ENCODE results near the gene ZNF319.

Gene ZNF319

DNA sequence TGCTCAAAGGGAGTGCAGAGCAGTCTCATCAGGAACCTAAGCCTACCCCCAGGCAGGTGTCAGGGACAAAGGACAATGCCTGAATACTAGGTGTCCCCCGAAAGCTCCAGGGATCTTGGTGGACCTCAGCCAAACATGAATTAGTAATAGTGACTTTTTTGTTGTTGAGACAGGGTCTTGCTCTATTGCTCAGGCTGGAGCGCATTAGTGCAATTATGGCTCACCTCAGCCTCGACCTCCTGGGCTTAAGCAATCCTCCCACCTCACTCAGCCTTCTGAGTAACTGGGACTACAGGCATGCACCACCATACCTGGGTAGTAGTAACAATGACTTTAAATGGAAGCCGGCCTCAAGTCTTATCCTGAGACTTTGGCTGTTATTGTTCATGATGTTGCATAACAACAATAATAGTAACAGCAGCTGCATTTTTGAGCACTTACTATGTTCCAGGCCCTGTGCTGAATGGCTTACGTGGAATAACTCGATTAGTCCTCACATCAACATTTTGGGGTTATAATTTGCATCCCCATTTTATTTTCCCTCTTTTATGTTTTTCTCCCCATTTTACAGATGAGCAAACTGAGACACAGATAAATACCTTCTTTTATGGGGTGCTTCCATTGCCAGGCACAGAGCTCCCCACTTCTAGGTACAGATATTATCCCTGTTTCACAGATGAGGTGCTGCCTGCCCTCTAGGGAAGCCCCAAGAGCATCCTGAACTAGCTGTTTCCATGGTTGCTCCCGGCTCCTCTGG is 49.1 kb downstream of the ZNF319 start:
- H3K4me3 ChIP-seq (ENCODE audit: low read depth, low read length) = no peak overlapping the region
- in situ Hi-C loops (cut with HindIII; ENCODE audit: low sequenced_read_pairs) = no loop called here
- DNase-seq (ENCODE audit: low read depth, low spot score) = no peak
- TF ChIP-seq, protein P1, sequence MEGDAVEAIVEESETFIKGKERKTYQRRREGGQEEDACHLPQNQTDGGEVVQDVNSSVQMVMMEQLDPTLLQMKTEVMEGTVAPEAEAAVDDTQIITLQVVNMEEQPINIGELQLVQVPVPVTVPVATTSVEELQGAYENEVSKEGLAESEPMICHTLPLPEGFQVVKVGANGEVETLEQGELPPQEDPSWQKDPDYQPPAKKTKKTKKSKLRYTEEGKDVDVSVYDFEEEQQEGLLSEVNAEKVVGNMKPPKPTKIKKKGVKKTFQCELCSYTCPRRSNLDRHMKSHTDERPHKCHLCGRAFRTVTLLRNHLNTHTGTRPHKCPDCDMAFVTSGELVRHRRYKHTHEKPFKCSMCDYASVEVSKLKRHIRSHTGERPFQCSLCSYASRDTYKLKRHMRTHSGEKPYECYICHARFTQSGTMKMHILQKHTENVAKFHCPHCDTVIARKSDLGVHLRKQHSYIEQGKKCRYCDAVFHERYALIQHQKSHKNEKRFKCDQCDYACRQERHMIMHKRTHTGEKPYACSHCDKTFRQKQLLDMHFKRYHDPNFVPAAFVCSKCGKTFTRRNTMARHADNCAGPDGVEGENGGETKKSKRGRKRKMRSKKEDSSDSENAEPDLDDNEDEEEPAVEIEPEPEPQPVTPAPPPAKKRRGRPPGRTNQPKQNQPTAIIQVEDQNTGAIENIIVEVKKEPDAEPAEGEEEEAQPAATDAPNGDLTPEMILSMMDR (IDR thresholded peaks at IDR 0.05; ENCODE audit: low read depth, low read length) = no peak

DNA sequence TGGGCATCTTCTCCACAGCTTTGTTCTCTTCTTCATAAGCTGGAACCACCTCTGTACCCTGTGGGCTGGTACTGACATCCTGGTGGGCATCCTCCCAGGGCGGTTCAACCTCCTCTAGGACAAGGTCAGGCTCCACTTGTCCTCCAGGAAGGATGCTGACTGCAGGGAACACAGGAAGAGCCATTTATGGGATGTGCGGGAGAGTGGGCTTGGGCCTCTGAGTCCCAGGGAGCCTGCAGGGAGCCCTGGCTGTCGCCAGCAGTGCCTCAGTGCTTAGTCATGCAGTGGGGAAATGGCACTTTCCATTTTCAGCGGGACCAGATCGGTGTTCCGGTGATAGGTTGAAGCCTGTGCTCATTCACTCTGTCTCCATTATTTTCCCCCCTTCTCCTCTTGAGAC is 50.1 kb downstream of the ZNF319 start:
- H3K4me3 ChIP-seq (ENCODE audit: low read depth, low read length) = no peak overlapping the region
- DNase-seq (ENCODE audit: low read depth, low spot score) = no peak
- in situ Hi-C loops (cut with HindIII; ENCODE audit: low sequenced_read_pairs) = no loop called here
- TF ChIP-seq, protein P1 (IDR thresholded peaks at IDR 0.05; ENCODE audit: low read depth, low read length) = no peak

DNA sequence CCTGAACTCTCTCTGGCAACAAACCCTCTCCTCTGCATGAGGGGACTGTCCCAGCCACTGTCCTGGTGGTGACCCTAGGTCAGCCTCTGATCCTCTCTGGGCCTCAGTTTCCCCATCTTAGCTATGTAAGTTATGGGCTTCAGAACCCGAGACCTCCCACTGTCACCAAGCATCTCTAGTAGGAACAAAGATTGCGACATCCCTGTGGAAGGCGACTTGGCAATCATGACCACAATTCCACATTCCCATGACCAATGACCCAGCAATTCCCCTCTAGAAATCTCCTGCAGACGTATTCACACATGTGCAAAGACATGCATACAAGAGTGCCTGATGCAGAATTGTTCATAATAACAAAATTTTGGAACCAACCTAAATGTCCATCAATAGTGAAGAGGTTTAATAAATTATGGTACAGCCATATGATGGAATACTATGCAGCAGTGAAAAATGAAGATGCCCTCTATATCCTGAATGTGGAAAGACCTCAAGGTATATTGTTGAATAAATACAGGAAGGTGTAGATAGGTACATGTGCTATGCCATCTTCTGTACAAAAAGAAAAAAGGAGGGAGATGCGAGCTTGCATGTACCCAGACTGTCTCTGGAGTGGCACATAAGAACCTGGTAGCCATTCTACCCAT is 50.8 kb downstream of the ZNF319 start:
- H3K4me3 ChIP-seq (ENCODE audit: low read depth, low read length) = no peak overlapping the region
- DNase-seq (ENCODE audit: low read depth, low spot score) = no peak
- TF ChIP-seq, protein P1 (IDR thresholded peaks at IDR 0.05; ENCODE audit: low read depth, low read length) = no peak
- in situ Hi-C loops (cut with HindIII; ENCODE audit: low sequenced_read_pairs) = no loop called here

DNA sequence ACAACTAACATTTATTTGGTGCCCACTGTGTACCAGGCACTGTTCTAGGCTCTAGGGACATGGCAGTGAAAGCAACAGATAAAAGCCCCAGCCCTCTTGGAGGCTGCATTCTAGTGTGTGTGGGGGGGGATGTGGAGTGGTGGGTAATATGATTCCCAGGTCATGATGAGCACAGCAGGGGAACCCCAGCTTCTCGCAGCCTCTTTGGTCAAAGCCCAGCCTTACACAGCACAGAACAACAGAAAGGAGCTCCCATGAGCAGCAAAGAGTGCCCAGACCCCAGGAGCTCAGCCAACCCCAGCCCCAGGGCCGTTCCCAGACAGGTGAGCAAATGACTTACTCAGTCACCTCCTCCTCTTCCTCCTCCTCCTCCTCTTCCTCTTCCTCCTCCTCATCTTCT is 51.5 kb downstream of the ZNF319 start:
- no peak overlapping the region for H3K4me3 ChIP-seq (ENCODE audit: low read depth, low read length)
- no peak for DNase-seq (ENCODE audit: low read depth, low spot score)
- in situ Hi-C loops (cut with HindIII; ENCODE audit: low sequenced_read_pairs) = no loop called here
- TF ChIP-seq, protein P1 (IDR thresholded peaks at IDR 0.05; ENCODE audit: low read depth, low read length) = no peak

DNA sequence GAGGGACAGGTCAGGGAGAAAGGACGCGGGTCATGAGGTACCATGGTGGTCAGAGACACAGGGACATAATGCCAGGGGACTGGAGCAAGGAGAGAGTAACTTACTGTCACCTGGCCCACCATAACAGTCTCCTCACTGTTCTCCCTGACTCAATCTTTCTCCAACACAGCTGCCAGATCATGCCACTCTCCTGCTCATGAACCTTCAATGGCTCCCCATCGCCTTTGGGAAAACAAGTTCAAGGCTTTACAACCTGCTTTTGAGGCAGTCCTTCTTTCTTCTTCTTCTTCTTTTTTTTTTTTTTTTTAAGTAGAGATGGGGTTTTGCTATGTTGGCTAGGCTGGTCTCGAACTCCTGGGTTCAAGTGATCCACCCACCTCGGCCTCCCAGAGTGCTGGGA is 52.4 kb downstream of the ZNF319 start:
- DNase-seq (ENCODE audit: low read depth, low spot score) = no peak
- H3K4me3 ChIP-seq (ENCODE audit: low read depth, low read length) = no peak overlapping the region
- in situ Hi-C loops (cut with HindIII; ENCODE audit: low sequenced_read_pairs) = no loop called here
- TF ChIP-seq, protein P1 (IDR thresholded peaks at IDR 0.05; ENCODE audit: low read depth, low read length) = no peak

DNA sequence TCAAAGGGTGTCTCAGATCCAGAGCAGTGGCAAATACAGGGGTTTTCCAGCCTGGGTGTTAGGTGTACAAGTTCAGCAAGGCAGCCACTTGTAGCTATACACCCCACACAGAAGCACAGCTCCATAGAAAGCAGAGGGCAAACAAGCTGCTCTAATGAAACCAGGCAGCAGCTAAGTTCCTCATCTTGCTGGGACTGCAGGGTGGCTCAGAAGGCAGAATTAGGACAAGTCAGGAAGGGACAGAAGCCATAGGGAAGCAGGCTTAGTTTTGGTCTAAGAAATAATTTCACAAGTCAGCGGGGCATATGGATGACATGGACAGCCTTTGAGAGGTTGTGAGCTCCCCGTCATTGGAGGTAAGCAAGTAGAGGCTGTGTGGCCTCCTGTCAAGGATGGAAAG is 53.2 kb downstream of the ZNF319 start:
- no peak overlapping the region for H3K4me3 ChIP-seq (ENCODE audit: low read depth, low read length)
- DNase-seq (ENCODE audit: low read depth, low spot score) = no peak
- TF ChIP-seq, protein P1 (IDR thresholded peaks at IDR 0.05; ENCODE audit: low read depth, low read length) = no peak
- in situ Hi-C loops (cut with HindIII; ENCODE audit: low sequenced_read_pairs) = no loop called here
